GM23338 (cell line): ENCODE results near the gene USP15. TPM values are rescaled to one million over a fixed set of nuclear protein-coding genes. Genes with fewer than 3 reads are reported as not detected.

Source experiments
- EZH2 ChIP-seq: fragments of 200-600 bp; sonication (generic); IDR thresholded peaks from one replicate; pipeline ENCODE4 v1.8.0; 2017; ENCODE audit warnings: antibody characterized with exemption, mild to moderate bottlenecking, low read depth; ENCODE audit not compliant: unreplicated experiment
- JUNB ChIP-seq: IDR thresholded peaks from one replicate; pipeline ENCODE4 v1.6.1; 2016; ENCODE audit warnings: antibody characterized with exemption; ENCODE audit not compliant: unreplicated experiment
- POLR2AphosphoS5 ChIP-seq: IDR thresholded peaks from 2 replicates; pipeline ENCODE4 v1.6.1; 2016; ENCODE audit warnings: antibody characterized with exemption, low read depth
- REST ChIP-seq: IDR thresholded peaks from one replicate; pipeline ENCODE4 v1.6.1; 2018; ENCODE audit warnings: antibody characterized with exemption; ENCODE audit not compliant: unreplicated experiment
- STAT1 ChIP-seq: IDR thresholded peaks from one replicate; pipeline ENCODE4 v1.6.1; 2016; ENCODE audit warnings: antibody characterized with exemption; ENCODE audit not compliant: unreplicated experiment
- ZNF114 ChIP-seq: fragments of 250-450 bp; sonication (Bioruptor Pico); IDR thresholded peaks from 2 replicates; pipeline ENCODE4 v1.5.0; 2020; ENCODE audit warnings: mild to moderate bottlenecking, moderate library complexity
- ZNF462 ChIP-seq: fragments of 250-450 bp; sonication (Bioruptor Pico); IDR thresholded peaks from 2 replicates; pipeline ENCODE4 v1.5.0; 2020; ENCODE audit warnings: mild to moderate bottlenecking, moderate library complexity
- polyA plus RNA-seq: library from polyadenylated mRNA; unstranded; fragments of >200 nt; fragmentation: Nextera tagmentation; extraction: Ambion mirVana; gene quantifications from 2 replicates; pipeline ENCODE4 v1.2.1, GENCODE V29; 2016
- total RNA-seq: library from RNA; depleted of rRNA; stranded (reverse); fragments of >200 nt; shearing (Covaris generic); gene quantifications from 2 replicates; pipeline ENCODE4 v1.2.3, GENCODE V29; 2014

The USP15 gene
- total and polyA plus RNA-seq, 2 experiments from 2014 or later: 29.5 to 60.3 TPM

DNA sequence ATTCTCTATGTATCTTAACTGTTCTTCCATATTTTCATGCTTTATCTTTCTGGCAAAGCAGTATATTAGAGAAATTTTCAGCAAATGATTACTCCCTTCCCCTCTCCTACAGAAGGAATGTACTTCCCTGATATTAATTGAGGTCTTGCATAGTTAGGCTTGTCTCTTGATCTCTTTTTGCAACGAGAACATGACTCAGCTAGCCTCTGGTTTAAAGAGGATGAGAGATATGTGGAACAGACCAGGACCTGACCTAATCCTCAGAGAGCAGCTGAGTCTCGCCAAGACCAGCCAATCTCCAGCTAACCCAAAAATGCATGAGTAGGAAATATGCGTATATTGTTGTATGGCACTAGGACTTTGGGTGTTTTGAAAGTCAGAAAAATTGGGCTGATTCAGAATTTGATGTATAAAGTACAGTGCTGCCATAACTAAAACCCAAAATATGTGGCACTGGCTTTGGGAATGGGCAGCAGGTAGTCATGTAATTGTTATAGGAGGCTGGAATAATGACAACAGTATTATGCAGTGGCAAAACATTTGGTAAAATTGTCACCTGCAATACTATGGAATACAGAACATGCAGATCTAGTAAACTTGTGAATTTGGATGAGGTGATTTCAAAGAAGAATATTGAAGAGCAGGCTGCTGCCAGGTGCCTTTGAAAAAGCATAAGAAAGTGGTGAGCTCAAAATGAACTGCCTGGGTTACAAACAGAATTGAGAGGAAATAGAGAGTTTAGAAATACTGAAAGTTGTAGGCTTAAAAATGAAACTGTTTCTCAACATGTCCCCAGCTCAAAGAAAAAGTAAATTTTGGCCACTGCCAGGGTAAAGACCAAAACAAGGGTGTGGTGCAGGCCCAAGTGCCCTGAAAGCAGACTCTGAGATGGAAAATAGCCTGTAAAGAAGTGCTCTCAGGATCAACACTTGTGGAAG is 9.3 kb upstream of the USP15 start (continued):
- no peak for TF ChIP-seq ZNF462 (CRISPR knock-in tag)
- no peak for TF ChIP-seq REST
- no peak for TF ChIP-seq JUNB
- no peak for TF ChIP-seq STAT1
- no peak for TF ChIP-seq EZH2
- no peak for TF ChIP-seq ZNF114 (CRISPR knock-in tag)
- no peak for TF ChIP-seq POLR2AphosphoS5
